ENCODE results near the gene MYRFL.
"Not testable (repeated sequence)": the region's sequence is repeated elsewhere in the genome, so short reads cannot be mapped to it uniquely, and the experiment has no call there.

MYRFL gene

GRCh38 chr12:69844416-69844815 lies 19.4 kb downstream of the MYRFL start:
- DNase-seq = no peak

GRCh38 chr12:69844836-69845235 lies 19.8 kb downstream of the MYRFL start:
- no peak for DNase-seq

DNA sequence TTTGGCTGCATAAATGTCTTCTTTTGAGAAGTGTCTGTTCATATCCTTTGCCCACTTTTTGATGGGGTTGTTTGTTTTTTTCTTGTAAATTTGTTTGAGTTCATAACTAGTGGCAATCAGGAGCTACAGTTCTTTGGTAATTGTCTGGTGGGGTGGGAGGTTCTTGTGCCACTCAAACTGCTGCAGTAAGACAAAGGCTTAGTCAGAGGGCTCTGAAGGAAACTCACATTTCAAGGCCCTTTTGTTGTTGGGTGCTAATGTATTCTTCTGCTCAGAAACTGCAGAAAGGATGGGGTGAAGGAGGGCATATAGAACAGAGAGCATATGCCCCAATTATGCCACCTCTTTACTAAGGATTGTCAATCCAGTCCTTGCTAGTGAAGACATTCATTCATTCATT lies 21.9 kb downstream of the MYRFL start:
- no peak for DNase-seq

- DNase-seq = no peak
Measured at GRCh38 chr12:69851976-69852375, 26.9 kb downstream of the MYRFL start.

DNA sequence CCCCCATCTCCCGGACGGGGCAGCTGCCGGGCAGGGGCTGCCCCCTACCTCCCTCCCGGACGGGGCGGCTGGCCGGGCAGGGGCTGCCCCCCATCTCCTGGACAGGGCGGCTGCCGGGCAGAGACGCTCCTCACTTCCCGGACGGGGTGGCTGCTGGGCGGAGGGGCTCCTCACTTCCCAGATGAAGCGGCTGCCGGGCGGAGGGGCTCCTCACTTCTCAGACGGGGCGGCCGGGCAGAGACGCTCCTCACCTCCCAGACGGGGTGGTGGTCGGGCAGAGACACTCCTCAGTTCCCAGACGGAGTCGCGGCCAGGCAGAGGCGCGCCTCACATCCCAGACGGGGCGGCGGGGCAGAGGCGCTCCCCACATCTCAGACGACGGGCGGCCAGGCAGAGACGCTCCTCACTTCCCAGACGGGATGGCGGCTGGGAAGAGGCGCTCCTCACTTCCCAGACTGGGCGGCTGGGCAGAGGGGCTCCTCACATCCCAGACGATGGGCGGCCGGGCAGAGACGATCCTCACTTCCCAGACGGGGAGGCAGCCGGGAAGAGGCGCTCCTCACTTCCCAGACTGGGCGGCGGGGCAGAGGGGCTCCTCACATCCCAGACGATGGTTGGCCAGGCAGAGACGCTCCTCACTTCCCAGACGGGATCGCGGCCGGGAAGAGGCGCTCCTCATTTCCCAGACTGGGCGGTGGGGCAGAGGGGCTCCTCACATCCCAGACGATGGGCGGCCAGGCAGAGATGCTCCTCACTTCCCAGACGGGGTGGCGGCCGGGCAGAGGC lies 28.3 kb downstream of the MYRFL start:
- not testable (repeated sequence) for DNase-seq

DNA sequence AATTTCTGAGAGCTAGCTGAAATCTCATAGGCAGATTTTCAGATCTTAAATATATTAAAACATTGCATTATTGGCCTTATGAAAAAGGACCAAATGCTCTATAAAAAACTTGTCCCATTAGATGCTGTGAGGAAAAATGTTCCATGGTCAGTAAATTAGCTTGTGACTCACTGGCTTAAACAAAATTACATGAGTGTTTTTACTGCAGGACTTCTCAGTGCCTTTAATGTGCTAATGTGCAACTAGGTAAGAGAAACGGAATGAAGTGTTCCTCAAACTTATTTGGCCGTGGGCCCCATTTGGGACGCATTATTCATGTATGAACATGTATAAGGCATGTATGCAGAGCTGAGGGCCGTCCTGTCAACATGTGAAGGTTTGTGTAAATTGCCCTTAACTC lies 41.7 kb downstream of the MYRFL start:
- no peak for DNase-seq

DNA sequence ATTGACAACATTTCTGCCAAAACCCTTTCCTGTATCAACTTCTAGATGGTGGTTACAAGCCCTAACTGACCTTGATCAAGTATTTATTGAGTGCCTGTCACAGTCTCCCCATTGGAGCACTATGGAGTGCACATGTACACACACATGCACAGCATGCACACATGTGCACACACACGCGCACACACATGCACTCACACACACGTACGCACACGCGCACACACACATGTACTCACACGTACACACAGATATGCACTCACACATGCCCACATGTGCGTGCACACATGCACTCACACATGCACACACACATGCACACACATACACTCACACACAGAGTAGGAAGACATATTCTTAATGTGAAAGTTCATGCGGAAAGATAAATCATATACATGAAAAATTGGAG lies 43.7 kb downstream of the MYRFL start:
- DNase-seq = no peak

- DNase-seq = no peak
Measured at GRCh38 chr12:69872804-69873203, 47.8 kb downstream of the MYRFL start.

DNA sequence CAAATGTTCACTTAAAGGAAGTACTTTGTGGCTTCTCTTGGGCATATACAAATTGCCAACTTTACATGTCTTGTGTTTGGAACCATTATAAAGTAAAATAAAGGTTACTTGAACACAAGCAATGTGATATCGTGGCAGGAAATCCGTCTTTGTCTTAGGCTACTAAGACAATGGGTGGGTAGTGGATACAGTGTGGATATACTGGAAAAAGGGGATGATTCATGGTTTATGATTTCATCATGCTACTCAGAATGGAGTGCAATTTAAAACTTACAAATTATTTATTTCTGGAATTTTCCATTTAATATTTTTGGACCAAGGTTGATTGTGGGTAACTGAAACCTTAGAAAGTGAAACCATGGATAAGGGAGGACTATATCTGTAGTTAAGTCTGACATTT lies 48.4 kb downstream of the MYRFL start:
- no peak for DNase-seq

- DNase-seq = no peak
Measured at GRCh38 chr12:69874606-69875005, 49.6 kb downstream of the MYRFL start.

DNA sequence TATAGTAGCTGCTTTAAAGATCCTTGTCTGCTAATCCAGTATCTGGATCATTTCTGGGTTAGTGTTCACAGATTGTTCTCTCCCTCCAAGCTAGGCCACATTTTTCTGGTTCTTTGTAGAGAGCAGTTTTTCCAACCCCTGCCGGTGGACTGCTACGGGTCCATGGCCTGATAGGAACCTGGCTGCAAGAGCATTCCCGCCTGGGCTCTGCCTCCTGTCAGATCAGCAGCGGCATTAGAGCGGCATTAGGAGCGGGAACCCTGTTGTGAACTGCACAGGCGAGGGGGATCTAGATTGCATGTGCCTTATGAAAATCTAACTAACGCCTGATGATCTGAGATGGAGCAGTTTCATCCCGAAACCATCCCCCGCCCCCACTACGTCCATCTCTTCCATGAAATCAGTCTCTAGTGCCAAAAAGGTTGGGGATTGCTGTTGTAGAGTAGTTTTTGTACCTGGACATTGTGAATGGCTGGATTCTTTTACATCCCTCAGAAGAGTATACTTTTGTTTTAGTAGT lies 50.4 kb downstream of the MYRFL start:
- no peak for DNase-seq

DNA sequence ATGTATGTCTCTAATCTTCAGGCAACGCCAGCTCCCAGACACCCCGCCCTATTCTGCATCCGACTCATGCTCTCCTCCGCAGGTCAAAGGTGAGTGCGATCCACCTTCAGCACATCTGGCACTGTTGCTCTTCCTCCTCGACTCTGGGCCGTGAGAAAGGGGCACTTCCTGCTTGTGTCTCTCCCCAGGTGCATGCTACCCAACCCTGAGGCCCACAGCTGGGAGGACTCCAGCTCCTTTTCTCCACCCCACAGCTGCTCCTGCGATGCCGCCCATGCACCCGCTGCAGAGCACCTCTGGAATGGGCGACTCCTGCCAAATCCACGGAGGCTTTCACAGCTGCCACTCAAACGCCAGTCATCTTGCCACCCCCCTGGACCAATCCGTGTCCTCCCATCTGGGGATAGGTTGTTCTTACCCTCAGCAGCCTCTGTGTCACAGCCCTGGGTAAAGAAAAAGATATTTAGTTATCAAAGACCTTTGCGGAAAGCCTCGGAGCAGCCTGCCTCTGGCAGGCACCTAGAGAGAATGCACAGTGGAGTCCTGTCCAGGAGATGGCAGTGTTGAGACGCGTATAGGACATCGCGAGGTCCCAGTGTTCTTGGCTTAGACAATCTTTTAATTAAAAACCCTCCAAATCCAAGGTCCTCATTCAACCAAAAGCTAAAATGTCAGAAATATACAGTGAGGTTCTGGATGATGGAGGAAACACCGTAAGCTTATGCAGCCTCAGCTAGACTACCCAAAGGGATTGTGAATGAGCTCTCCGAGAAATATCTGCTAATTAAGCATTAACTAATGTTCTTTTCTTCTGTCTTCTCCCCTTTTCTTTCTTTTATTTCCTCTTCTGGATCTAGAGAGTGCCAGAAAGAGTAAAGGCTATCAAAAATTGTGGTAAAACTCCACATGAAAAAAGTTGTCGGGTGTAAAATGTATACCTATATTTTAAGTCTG lies 54.3 kb downstream of the MYRFL start:
- DNase-seq = peak; percentile 71

GRCh38 chr12:69880571-69880970 lies 55.5 kb downstream of the MYRFL start:
- no peak for DNase-seq

GRCh38 chr12:69881771-69882170 lies 56.7 kb downstream of the MYRFL start:
- DNase-seq = no peak

- no peak for DNase-seq
Measured at GRCh38 chr12:69884386-69884785, 59.4 kb downstream of the MYRFL start.

- no peak for DNase-seq
Measured at GRCh38 chr12:69885658-69886057, 60.6 kb downstream of the MYRFL start.

- no peak for DNase-seq
Measured at GRCh38 chr12:69886109-69886508, 61.1 kb downstream of the MYRFL start.

DNA sequence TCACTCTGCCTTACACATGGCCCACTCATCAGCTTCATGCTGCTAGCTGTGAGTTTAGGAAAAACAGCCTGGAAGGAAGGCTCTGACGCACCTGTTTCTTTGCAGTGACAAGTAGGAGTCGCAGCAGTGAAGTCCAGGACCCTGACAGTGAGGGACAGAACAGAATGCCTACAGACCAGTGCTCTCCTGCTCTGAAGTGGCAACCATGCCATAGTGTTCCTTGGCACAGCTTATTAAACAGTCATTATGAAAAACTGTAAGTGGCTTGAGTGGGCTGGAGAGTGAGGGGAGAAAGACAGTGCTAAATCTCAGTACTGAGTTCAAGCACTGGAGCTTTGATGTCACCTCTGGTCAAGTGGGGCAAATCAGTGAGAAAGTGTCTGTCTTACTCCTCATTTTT lies 61.7 kb downstream of the MYRFL start:
- DNase-seq = no peak

GRCh38 chr12:69888901-69889300 lies 63.9 kb downstream of the MYRFL start:
- DNase-seq = no peak

GRCh38 chr12:69894800-69895383 lies 69.9 kb downstream of the MYRFL start:
- DNase-seq = no peak

DNA sequence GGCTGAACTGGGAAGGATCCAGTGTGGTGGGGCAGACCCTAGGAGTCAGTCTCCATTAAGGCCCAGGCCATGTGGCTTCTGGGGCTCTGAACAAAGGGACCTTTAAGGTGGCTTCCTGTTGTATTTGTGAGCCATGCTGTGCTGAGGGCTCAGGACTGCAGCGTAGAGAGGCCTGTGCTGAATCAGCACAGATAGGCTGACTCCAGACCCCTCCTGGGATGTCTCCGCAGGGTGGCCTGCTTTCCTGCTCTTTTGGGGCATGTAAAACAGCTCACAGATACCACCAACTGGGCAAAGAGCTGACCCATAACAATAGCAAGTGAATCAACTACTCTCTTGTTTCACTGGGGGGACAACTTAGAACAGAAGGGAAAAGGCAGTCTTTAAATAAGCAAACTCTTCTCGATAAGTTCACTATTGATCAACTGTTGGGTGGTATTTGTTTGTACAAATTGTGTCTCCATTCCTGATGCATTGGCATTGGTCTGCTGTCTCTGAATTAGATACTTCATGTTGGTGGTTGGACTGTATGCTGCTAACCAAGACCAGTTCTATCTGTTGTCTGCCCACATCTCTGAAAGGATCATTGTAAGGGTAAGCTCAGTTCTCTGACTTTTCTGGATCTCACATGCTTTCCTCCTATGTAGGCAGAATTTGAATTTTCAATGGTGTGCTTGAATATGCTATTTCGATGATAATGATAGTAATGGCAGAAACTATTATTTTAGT lies 71.8 kb downstream of the MYRFL start:
- no peak for DNase-seq

DNA sequence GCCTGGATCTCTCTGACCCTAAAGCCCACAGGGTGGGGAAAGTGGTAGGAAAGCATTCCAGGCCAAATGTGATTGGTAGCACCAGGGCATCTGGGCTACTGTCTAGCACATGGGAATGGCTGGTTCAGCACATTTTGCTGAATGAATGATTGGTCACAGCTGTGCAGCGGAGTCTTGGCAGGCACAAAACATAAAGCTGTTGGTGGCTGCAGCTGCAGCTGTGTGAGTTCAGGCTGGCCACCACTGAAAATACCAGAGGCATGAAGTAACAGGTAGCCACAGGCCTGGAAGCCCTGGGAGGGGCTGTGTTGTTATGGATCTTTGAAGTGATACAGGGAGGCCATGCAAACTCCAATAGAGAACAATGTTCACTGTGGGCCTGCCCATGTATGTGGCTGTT lies 72.7 kb downstream of the MYRFL start:
- DNase-seq = no peak

GRCh38 chr12:69898236-69898635 lies 73.2 kb downstream of the MYRFL start:
- DNase-seq = no peak

Data from stimulated activated CD4-positive, alpha-beta T cell treated with anti-CD3 and anti-CD28 coated beads, Interleukin-4, amount 100 ng/mL, for 24 hours (primary cell).